Inflammatory macrophage (primary cell): ENCODE results near the gene GCDH.
"Not testable (repeated sequence)": the region's sequence is repeated elsewhere in the genome, so short reads cannot be mapped to it uniquely, and the experiment has no call there.

ENCODE experiments used
- DNase-seq, 2 donors: peaks; one replicate each; pipeline ENCODE4 v3.0.0-alpha.2; 2020 to 2022

The GCDH gene

DNA sequence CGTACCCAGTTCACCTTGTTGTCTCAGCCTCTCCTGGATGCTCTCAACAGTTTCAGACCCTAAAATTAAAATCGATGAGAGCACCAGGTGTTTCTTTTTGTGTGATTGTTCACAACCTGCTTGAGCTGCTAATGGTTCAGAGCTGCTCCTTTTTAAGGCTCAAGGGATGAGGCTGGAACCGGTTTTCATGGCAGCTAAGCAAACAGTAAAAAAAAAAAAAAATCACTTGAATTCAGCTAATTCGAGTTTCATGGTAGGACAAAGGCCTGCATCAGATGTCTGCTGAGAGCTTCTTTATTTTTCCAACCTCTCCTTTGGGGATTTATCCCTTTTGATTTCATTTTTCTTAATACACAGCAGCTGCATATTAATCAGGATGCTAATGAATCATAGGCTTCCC is 21.6 kb downstream of the GCDH start:
- DNase-seq: no peak

DNA sequence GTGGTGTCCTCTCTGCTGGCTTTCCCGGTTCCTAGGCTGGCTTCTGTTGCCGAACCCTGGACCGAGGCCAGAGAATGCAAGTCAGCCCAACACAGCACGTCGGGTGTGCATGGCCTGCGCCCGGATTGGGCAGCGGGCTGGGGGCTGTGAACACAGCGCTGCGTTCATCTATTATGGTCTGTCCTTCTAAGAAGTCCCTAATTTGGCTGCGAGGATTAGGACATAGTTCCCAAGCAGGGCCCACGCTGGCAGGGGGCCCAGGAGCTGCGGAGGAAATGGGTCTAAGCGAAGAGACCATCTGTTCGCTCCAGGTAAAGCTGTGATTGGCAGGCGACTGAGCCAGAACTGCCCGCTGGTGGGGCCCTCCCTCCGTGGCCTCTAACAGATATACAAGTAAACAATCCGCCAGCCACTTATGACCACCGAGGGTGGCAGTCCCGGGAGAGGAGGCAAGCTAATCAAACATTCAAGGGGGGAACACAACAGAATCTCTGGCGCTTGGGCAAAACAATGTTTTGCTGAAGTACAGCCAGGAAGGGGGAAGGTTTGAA is 22.1 kb downstream of the GCDH start:
- DNase-seq: no peak

- peak; percentile 45 to 60 for DNase-seq
These were observed 23.1 kb downstream of the GCDH start for GRCh38 chr19:12913851-12914690.

DNA sequence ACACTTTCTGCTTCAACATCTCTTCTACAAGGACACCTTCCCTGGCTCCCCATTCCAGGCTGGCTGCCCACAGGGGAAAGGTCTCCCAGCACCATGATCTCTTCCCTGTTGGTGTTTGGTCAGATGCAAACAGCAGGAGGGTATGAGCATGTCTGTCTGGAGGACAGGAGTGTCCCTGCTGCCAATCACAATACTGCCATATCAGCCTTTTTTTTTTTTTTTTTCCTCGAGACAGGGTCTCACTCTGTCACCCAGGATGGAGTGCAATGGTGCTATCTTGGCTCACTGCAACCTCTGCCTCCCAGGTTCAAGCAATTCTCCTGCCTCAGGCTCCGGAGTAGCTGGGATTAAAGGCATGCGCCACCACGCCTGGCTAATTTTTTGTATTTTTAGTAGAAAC is 24.9 kb downstream of the GCDH start:
- DNase-seq: not testable (repeated sequence)

- no peak for DNase-seq
These were observed 27.3 kb downstream of the GCDH start for GRCh38 chr19:12918253-12918652.

DNA sequence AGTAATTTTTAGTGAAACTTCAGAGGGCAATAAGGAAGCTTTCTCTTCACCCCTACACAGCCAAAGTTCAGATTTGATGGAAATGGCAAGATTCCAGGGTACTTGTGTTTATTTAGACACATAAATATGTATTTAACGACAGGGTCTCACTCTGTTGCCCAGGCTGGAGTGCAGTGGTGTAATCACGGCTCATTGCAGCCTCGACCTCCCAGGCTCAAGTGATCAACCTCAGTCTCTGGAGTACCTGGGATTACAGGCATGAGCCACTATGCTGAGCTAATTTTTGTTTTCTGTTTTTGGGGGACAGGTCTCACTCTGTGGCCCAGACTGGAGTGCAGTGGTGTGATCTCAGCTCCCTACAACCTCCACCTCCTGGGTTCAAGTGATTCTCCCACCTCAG is 30.1 kb downstream of the GCDH start:
- DNase-seq: no peak

DNA sequence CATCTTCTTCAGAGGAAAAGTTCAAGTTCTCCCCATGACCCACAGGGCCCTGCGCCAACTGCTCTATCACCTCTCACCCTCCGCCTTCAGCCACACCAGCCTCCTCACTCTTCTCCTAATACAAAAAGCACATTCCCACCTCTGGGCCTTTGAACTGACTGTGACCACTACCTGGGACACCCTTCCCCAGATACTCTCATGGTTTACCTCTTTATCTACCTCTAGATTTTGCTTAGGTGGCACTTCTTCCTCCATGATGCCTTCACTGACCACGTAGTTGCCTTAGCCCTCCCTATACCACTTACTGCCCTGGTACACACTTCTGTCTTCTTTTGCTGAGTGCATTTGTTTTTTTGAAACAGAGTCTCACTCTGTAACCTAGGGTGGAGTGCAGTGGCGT is 32.0 kb downstream of the GCDH start:
- DNase-seq: no peak

DNA sequence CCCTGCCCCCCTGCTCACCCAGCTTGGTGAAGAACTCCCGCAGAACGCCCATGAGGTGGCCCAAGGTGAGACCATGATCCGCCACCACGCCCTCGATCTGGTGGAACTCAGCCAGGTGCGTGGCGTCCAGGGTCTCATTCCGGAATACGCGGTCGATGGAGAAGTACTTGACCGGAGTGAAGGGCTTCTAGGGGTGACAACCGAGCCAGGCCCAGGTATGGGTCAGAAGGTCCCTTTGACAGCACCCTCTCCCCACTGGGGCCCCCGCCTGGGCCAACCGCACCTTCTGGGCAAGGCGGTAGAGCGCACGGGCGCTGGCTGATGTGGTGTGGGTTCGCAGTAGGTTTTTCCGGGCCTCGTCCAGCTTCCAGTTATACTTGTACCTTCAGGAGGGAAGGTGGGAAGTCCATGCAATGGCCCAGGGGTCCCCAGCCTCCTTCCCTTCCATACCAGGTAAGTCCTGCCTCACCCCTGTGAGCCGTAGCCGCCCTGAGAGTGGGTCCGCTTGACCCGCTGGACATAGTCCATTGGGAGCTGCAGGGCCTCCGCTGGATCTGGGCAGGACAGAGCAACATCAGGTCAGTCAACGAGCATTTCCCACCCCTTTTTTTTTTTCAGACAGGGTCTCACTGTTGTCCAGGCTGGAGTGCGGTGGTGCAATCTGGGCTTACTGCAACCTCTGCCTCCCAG is 33.8 kb downstream of the GCDH start:
- no peak for DNase-seq

GRCh38 chr19:12930002-12930645 is 39.2 kb downstream of the GCDH start:
- no peak for DNase-seq

GRCh38 chr19:12932392-12933286 is 41.7 kb downstream of the GCDH start:
- peak; percentile 29 to 61 for DNase-seq

DNA sequence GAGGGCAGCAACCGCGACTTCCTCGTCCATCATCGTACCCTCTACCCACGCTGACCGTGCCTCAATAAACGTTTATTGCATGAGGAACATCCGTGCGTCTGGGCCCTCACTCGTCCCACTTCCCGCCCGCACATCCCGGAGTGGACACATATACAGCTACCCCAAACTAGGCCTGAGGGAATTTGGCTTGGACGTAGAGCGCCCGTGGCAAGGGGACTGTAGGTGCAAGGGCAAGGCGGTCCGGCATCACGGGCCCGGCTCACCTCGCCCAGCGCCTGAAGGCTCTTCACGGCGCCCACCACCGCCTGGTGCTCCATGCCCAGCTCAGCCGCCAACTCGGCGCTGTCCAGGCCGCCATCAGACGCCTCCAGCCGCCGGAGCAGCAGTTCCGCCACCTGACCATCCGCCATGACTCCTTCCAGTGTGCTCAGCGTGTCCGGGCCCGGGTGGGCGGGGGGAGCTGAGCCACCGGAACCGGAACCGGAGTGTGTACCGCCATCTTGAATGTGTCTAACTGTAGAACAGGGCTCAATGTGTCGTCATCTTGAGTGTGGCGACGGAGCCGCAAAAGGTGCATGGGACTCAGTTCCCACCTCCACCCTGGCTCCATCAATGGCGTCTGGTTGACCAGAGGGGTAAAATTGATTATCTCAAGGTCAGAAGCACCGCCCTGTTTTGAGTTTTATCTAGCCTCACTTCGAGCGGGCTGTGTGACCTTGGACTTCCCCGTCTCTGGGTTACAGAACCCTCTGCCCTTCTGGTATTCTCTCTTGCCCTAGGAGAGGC is 42.5 kb downstream of the GCDH start, which contains the start of gene FARSA:
FARSA (minus strand) TSS at position 425 of the 786 bp plus-strand sequence; CDS start at position 410, 15 bp downstream.
- peak; percentile 93 to 96 for DNase-seq

GRCh38 chr19:12935071-12935470 is 44.1 kb downstream of the GCDH start:
- DNase-seq: no peak

- peak in 1 of 2 donors; percentile 14 for DNase-seq
These were observed 45.6 kb downstream of the GCDH start for GRCh38 chr19:12936582-12936981.

DNA sequence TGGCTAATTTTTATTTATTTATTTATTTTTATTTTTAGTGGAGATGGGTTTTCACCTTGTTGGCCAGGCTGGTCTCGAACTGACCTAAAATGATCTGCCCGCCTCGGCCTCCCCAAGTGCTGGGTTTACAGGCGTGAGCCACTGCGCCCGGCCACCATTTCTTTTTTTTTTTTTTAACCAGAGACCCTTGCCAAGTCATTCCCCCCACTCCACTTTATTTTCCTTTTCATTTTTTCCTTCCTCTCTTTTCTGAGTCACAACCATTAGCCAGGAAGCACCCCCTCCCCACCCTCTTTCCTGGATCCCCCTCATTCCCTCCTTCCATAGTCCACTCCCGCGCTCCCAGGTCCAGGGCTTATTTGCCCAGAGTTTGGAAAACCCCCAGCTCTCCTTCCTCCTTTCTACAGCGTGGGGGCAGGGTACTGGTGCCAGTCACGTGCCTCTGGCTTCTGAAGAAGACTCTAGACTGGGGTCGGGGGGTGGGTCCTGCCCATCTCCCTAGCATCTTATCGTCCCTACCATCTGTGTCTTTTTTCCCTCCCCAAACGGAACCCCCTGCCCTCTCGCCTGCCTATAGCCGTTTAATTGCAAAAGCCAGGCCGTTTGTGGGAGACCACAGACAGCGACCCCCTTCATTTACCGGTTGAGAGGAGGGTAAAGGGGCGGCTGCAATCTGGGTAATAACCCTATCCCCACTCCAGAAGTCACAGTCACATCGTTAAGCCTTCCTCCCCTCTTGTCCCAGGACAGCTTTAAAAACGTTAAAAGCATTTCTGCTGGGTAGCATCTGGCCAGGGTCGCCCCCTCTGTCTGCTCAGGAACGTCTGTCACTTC is 46.4 kb downstream of the GCDH start:
- peak; percentile 58 to 64 for DNase-seq

GRCh38 chr19:12937927-12938778 is 47.2 kb downstream of the GCDH start, which contains the start of gene CALR:
Gene CALR, plus strand, starts transcription at chr19:12938609. Its CDS starts 71 bp downstream, at chr19:12938680.
- DNase-seq: peak; percentile 100

DNA sequence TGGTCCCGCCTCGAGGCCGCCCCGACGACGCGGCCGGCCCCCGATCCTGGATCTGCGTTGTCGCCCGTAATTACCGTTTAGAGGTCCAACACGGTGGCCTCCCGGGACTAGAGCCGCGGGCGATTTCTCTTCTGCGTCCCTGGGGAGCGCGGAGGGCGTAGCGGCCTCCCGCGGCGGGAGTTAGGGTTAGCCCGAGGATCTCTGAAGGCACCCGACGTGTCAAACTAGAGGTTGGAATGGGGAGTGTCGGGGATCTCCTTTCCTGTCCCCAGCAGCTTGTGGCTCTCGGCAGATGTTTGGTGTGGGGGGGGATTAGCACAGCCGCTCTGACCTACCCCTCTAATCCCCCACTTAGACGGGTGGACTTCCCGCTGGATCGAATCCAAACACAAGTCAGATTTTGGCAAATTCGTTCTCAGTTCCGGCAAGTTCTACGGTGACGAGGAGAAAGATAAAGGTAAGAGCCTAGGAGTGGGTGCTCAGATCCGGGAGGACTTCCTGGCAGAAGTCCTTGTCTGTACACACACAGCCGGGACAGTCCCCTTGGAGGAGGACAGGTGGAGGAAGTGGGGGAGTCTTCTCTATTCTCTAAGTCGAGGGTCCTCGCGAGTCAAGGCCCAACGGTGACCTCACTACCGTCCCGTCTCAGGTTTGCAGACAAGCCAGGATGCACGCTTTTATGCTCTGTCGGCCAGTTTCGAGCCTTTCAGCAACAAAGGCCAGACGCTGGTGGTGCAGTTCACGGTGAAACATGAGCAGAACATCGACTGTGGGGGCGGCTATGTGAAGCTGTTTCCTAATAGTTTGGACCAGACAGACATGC is 48.0 kb downstream of the GCDH start:
- DNase-seq: peak; percentile 57 to 80

GRCh38 chr19:12939975-12940423 is 49.0 kb downstream of the GCDH start:
- DNase-seq: no peak

GRCh38 chr19:12940897-12941296 is 49.9 kb downstream of the GCDH start:
- DNase-seq: no peak
